ENCODE data around the gene ZNF787. TPM values are rescaled to one million over a fixed set of nuclear protein-coding genes. Genes with fewer than 3 reads are reported as not detected.

The ZNF787 gene
- total and polyA plus RNA-seq, 2 of the 13 experiments (the other 11 are each of a cell fraction or from before 2014, with no cell fraction given) = 15.1 to 42.8 TPM

DNA sequence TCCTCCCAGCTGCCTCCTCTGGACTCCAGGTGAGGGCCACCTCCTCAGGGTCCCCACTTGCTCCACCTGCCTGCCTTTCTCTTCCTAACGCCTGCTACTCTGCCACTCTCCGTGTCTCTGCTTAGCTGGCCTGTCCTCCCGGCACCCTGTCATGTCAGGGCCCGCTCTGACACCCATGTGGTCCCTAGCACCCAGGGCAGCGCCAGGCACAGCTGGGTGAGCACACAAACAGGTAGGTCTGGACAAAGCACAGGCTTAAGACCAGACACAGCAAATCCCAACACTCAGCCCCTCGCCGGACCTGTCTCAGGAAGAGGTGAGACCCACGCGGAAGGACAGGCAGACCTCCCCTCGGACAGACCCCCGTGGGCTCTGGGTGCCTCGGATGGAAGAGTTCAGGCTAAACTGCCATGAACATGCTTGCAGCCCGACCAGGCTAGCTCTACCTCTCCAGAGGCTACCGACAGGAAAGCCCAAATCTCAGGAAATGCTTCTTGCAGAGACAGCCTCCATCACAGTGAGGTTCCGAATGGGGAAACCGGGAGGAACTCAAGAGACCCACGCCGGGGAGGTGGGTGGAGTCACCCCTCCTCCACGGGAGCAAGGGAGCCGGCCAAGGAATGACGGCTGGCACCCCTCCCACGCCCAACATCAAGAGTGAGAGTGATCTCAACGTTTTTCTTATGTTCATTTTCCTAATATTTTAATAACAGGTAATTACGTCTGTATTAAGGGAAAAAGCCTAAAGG lies 12.5 kb downstream of the ZNF787 start:
- Histone ChIP-seq H3K4me3 (replicated peaks in 1 of 3; ENCODE audit: insufficient read depth in 1 of 3, low read depth in 2 of 3, low read length in 3 of 3) (no peak overlapping the region), H3K36me3 (replicated peaks in 1 of 2; ENCODE audit: control insufficient read depth in 1 of 2, insufficient read depth in 2 of 2, low read length in 2 of 2) (peaks cover 6 to 13% of the 10 kb centered on the region in 2 experiments; a peak in 4 of 5 replicates), H3K27ac (ENCODE audit: extremely low read length, insufficient read depth, low read length) (peak overlapping the region; percentile 42), H3K9ac (ENCODE audit: insufficient read depth, low read depth, low read length) (no peak overlapping the region), H3K4me1 (ENCODE audit: insufficient read depth, low read length) (peaks cover 78% of the 10 kb centered on the region), H3K27me3 (ENCODE audit: control insufficient read depth in 1 of 2, insufficient read depth in 2 of 2, low read length in 2 of 2) (no peaks in the 10 kb centered on the region), H4K20me1 (ENCODE audit: insufficient read depth, low read length) (peaks cover 79% of the 10 kb centered on the region), H3K9me3 (ENCODE audit: low read length) (no peaks in the 10 kb centered on the region), H2AFZ (ENCODE audit: low read length) (no peak overlapping the region), H3K4me2 (ENCODE audit: low read depth, low read length) (no peak overlapping the region), H3K79me2 (ENCODE audit: insufficient read depth, low read length) (peaks cover 83% of the 10 kb centered on the region)
- DNase-seq (ENCODE audit: low spot score) (no peak), FAIRE-seq (no peak), ATAC-seq (no peak)
- ChIA-PET POLR2A (interaction anchor here (1.0 to 3.7 kb wide), 2 partner anchors 34 to 62 kb away, joined by 5 to 55 read pairs; no protein-coding TSS in a partner anchor), CTCF (ENCODE audit: low intra/inter-chr PET ratio, low total read pairs) (no interaction called here)
- intact Hi-C loops (cut with micrococcal nuclease; ENCODE audit: unreplicated experiment) = no loop called here
- WGBS (ENCODE audit: low lambda C conversion rate) = 93% methylated on average over 18 of the region's 24 CpGs
- TF ChIP-seq, protein P1, sequence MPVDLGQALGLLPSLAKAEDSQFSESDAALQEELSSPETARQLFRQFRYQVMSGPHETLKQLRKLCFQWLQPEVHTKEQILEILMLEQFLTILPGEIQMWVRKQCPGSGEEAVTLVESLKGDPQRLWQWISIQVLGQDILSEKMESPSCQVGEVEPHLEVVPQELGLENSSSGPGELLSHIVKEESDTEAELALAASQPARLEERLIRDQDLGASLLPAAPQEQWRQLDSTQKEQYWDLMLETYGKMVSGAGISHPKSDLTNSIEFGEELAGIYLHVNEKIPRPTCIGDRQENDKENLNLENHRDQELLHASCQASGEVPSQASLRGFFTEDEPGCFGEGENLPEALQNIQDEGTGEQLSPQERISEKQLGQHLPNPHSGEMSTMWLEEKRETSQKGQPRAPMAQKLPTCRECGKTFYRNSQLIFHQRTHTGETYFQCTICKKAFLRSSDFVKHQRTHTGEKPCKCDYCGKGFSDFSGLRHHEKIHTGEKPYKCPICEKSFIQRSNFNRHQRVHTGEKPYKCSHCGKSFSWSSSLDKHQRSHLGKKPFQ (CRISPR knock-in tag; IDR thresholded peaks at IDR 0.05; ENCODE audit: insufficient replicate concordance) = no peak
- TF ChIP-seq, protein P2, sequence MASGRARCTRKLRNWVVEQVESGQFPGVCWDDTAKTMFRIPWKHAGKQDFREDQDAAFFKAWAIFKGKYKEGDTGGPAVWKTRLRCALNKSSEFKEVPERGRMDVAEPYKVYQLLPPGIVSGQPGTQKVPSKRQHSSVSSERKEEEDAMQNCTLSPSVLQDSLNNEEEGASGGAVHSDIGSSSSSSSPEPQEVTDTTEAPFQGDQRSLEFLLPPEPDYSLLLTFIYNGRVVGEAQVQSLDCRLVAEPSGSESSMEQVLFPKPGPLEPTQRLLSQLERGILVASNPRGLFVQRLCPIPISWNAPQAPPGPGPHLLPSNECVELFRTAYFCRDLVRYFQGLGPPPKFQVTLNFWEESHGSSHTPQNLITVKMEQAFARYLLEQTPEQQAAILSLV (CRISPR knock-in tag; IDR thresholded peaks at IDR 0.05; ENCODE audit: borderline replicate concordance) = 0 out of 2 replicates have a peak, but pooled peaks have one; percentile 24
- peak; percentile 26; the same call in 1 of the 2 replicates for TF ChIP-seq AKAP8 (CRISPR knock-in tag; IDR thresholded peaks at IDR 0.05)
- TF ChIP-seq ZNF460 (CRISPR knock-in tag; IDR thresholded peaks at IDR 0.05; ENCODE audit: borderline replicate concordance) = no peak
- no peak for TF ChIP-seq BHLHE40 (IDR thresholded peaks at IDR 0.05; ENCODE audit: low read length)
- TF ChIP-seq, protein P3, sequence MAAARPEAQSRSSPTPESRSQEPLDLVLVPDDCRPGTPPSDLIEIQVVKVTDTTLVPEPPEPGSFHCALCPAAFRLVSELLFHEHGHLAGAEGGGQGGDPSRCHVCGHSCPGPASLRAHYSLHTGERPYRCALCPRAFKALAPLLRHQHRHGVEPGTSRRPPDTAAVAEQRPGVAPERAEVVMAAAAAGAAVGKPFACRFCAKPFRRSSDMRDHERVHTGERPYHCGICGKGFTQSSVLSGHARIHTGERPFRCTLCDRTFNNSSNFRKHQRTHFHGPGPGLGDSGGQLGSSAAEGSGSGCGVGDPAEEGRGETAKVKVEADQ (CRISPR knock-in tag; IDR thresholded peaks at IDR 0.05; ENCODE audit: borderline replicate concordance) = no peak
- peak; percentile 37 for TF ChIP-seq AGO2 (optimal IDR thresholded peaks at IDR 0.05; ENCODE audit: low read depth, low read length)
- peak; percentile 24 for TF ChIP-seq RBM22 (optimal IDR thresholded peaks at IDR 0.05; ENCODE audit: low read length)
- in situ Hi-C loops (cut with HindIII; ENCODE audit: extremely low pct_ligation_motif_present, low pct_unique_long_range_greater_than_20kb) = no loop called here
- no TSS peak for BruUV-seq (replicated peaks)

Measured in HepG2 (cell line).